Suppressor macrophage treated with lipopolysaccharide for 1 hour (primary cell): ENCODE results near the gene CYP4F2.
A peak's percentile ranks its signal among the peaks of the same experiment; 100 is the strongest.
"Not testable (repeated sequence)": the region's sequence is repeated elsewhere in the genome, so short reads cannot be mapped to it uniquely, and the experiment has no call there.

Experiments used
- DNase-seq, 3 donors: peaks; one replicate each; pipeline ENCODE4 v3.0.0-alpha.2; 2020 to 2022

Gene CYP4F2

DNA sequence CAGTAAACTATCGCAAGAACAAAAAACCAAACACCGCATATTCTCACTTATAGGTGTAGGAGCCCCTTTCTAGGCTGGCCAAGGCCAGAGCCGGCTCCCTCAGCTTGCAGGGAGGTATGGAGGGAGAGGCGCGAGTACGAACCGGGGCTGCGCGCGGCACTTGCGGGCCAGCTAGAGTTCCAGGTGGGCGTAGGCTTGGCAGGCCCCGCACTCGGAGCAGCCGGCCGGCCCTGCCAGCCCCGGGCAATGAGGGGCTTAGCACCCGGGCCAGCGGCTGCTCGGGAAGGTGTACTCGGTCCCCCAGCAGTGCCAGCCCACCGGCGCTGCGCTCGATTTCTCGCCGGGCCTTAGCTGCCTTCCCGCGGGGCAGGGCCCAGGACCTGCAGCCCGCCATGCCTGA lies 1.7 kb upstream of the CYP4F2 start:
- DNase-seq, result not testable (repeated sequence)

DNA sequence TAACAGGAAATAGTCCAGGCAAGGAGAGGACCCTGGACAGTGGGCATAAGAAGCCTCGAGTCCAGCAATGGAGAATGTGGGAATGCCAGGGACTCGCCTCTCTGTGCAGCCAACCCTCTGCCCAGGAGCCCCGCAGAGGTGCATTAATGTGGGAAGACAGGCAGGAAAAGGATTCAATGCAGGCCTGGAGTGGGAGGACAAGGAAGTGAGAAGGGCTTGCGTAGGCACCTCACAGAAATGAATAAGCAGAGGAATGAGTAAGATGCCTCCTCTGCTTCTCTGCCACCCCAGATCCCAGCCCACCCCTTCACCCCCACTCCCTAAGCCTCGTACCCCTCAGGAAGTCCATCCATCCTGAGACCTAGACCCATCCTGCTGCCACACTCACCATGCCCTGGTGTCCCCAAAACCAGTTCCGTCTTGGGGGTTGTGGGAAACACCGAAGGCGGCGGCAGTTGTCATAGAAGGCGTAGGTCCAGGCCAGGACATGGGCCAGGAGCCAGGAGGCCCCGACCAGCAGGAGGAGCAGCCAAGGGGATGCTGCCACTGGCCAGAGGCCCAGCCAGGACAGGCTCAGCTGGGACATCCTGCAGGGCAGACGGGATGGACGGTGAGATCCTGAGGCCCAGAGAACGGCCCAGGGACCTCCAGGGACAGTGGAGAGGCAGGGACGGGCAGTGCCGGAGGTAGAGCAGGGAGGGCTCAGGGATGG lies 692 bp downstream of the CYP4F2 start:
- DNase-seq, result peak in 2 of 3 donors; percentile 10

DNA sequence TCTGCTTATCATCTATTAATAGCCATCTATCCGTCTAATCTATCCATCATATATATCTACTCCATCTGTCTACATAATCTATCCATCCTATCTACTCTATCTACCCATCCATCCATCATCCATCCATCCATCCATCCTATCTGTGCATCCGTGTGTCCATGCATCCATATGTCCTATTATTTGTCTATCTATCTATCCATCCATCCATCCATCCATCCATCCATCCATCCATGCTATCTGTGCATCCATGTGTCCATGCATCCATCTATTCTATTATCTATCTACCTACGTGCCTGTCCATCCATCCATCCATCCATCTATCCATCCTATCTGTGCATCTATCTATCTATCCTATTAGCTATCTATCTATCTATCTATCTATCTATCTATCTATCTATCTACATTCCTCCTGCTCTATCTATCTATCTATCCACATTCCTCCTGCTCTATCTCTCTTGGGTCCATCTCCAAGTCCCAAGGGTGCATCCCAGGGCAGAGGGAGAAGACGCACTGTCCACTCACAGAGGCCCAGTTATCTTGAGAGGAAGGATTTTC lies 1.9 kb downstream of the CYP4F2 start:
- no peak for DNase-seq

DNA sequence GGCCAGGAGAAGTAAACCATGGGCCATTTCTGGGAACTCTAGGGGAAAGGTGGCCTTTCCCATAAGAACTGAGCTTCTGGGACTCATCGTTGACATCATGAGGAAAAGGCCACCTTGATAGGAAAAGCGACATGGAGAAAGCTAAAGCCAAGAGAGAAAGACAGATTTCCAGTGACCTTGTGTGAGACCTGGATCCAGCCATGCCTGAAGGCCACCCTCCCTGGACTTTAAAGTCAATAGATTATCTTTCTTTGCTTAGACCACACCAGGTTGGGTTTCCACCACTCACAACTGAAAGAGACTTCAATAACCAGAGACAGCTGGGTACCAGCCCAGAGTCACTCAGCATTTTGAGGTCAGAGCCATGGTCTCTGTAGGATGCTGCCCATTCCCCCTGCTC lies 3.5 kb downstream of the CYP4F2 start:
- no peak for DNase-seq

DNA sequence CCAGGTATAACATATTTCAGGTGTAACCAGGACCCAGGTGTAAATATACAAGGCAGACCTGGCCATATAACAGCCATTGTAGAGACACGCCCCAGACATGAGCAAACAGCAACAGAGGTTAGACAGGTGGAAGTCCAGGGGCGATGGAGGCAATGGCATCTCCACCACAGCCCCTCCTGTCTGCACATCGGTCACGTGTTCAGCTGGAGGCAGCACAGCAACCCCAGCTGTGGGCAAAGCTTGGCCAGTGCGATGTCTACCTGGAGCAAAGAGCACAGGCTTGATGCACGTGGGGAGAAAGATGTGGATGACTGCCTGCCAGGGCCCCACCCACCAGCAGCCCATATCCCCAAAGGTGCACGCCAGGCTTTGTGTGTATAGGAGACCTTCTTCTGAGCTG lies 4.4 kb downstream of the CYP4F2 start:
- no peak for DNase-seq

DNA sequence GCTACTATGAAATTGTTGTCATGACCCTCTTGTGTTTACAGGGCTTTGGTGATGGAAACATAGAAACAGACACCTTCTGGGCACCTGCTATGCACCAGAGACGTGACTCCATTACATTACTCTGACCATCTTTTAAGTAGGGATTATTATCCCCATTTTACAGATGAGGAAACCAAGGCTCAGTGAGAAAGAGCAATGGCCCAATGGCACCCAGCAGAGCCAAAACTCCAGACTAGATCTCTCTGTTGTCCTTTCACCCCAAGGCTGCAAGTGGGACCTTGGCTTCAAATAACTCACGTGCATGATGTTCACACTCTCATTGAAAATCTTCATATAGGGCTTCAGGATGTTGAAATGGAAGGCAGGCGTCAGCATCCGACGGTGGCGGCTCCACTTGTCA lies 5.9 kb downstream of the CYP4F2 start:
- DNase-seq, result no peak

DNA sequence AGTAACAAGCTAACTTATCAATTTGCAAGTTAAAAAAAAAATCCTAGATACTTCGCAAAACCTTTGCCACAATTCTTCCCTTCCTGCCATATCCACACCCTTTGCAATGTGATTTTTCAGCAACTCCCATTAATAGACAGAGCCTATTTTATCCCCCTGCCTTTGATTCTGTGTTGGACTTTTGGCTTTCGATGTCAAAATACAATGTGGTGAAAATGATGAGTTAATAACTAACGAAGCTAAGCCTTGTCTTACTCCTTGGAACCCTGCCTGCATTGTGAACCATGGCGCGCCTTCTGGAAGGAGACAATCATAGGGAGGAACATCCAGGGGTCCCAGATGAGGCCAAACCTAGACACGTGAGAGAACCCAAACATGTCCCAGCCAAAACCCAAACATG lies 6.4 kb downstream of the CYP4F2 start:
- DNase-seq, result no peak

DNA sequence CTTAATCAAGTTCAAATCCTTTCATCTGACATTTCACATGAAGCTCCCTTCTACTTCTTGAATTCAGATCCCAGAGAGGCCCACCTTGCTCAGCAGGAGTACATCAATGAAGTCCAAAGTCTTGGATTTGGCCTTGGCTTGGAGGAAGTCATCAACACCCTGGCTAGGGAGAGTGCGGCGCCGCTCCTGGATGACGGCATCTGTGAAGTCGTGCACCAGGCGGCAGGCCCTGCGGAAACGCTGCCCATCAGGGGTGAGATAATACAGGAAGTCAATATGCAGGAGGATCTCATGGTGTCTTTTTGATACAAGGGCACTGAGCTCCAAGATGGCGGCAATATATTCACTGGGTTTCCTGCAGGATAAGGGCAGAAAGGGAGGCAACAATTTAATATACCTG lies 8.5 kb downstream of the CYP4F2 start:
- not testable (repeated sequence) for DNase-seq

DNA sequence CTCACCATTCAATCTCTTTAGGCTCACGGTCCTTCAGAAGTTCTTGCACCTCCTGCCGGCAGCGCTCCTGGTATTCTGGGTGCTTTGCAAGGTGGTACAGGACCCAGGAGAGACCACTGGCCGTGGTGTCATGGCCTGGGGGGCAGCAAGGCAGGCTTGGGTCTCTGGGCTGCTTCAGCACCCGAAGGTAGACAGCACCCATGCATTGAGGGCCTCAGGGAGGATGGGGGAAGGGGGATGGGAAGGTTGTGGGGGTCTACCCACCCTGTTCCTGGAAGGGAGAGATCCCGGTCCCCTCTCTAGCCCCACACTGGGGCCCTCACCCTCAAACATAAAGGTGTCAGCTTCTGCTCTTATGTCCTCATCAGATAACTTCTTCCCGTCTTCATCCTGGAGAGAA lies 12.0 kb downstream of the CYP4F2 start:
- no peak for DNase-seq

DNA sequence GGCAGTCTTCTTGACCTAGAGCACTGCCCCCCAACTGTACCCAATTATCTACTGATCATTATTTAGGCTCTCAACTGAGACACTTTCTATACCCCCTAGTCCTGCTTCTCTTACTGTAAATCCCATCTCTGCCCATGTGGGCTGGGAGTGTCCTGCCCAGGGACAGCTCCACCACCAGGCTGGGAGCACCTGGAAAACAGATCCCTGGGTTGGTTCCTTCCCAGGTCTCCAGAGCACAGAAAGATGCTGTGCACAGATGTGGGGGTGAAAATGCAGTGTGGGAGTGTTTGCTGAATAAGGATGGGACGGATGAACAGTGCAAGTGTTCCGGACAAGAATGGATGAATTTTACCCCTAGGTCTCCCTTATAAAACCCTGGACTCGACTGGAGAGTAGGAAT lies 12.7 kb downstream of the CYP4F2 start:
- DNase-seq, result no peak

DNA sequence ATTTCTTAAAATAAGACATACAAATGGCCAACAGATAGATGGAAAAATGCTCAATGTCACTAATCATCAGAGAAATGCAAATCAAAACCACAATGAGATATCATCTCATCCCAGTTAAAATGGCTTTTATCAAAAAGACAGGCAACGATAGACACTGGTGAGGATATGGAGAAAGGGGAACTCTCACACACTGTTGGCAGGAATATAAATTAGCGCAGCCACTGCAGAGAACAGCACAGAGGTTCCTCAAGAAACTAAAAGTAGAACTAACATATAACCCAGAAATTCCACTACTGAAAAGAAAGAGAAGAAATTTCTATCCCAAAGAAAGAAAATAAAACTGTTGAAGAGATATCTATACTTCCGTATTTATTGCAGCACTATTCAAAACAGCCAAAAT lies 14.5 kb downstream of the CYP4F2 start:
- peak; percentile 30 to 42 (median 40) for DNase-seq

DNA sequence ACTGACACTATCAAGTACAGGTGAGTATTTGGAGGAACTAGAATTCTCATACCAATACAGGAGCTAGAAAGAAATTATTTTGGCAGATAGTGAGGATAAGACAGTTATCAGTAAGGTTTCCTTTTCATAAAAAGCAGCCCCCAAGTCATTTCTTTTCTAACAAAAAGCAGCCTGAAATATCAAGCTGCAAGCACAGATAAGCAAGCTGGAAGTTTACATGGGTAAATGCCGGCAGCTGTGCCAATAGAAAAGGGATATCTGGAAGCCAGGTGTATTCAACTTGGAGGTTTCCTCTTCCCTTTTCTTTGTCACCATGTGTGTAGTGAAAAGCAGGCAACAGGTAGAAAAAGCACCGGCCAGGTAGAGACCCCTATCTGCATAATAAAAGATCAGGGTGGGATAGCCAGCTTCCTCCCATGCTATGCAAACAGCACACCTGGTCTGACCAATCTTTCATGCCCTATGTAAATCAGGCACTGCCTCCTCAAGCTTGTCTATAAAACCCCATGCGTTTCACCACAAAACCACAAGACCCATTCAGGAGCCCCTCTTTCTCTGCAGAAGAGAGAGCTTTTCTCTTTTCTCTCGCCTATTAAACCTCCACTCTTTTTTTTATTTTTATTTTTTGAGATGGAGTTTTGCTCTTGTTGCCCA lies 22.9 kb downstream of the CYP4F2 start:
- DNase-seq, result no peak

DNA sequence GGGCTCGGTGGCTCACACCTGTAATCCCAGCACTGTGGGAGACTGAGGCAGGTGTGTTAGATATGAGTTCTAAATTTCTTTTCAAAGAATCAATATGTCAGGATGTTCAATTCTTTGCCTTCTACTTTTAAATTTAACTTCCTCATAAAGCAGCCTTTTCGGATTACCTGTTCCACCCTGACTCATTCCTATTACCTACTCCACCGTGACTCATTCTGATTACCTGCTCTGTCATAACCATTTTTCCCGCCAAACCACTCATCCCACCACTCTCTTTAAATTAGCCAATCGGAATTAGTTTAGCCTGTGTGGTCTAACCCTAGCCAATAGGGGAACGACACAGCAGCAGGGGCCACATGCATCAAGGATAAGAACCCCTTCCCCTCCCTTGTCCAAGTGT lies 24.1 kb downstream of the CYP4F2 start:
- DNase-seq, result not testable (repeated sequence)

DNA sequence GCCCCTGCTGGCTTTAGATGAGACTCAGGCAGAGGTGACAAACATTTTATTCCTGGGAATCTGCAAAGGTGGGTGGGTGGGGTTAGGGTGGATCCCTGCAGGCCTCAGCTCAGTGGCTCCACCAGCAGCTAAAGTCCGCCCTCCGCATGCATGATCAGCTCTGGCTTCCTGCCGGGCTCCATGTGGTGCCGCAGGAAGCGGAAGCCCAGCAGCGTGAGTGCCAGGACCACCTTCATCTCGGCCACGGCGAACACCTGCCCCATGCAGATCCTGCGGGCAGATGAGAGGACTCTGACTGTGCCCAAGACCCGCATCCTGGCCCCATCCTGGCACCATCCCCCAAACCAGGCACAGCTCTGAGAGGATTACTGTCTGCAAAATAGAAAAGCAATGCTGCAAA lies 26.3 kb downstream of the CYP4F2 start:
- DNase-seq, result peak in 1 of 3 donors; percentile 14

DNA sequence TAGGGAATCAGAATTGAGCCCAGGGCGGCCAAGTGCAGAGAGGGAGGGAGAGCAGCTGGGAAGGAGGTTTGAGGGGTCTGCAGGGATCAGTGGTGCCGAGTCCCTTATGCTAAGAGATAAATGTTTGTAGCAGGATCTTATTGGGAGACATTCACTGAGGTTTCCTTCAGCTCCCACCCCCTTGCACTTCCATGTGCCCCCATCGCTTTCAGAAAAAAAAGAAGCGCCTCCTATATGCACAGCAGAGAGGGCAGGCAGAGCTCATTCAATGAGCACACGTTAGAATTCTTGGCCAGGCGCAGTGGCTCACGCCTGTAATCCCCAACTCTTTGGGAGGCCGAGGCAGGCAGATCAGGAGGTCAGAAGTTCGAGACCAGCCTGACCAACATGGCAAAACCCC lies 28.0 kb downstream of the CYP4F2 start:
- no peak for DNase-seq

DNA sequence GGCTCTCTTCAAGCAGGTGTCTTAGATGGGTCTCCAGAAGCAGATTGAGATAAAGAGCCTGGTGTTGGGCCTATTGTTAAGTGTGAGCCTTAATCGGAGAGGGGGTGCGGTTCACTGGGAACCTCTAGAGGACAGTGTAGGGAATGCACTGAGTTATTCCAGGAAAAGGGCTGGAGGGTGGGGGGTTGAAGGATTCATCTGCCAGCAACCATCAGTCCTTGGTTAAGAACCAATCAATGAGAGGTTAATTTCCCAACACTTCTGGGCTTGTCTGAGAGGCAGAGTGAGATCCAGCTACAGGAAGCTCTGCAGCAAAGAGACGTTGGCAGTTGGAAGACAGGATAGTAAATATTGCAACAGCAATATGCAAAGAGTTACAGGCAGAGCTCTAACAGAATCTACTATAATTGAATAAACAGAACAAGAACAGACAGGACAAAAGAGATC lies 28.7 kb downstream of the CYP4F2 start:
- peak; percentile 42 to 64 (median 58) for DNase-seq

DNA sequence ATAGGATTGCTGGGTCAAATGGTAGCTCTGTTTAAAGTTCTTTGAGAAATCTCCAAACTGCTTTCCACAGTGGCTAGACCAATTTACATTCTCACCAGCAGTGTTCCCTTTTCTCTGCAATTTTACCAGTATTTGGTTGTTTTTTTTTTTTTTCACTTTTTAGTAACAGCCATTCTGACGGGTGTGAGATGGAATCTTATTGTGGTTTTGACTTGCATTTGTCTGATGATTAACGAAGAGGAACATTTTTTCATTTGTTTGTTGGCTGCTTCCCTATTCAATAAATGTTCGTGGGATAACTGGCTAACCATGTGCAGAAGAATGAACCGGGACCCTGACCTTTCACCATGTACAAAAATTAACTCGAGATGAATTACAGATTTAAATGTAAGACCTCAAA lies 31.2 kb downstream of the CYP4F2 start:
- DNase-seq, result no peak

DNA sequence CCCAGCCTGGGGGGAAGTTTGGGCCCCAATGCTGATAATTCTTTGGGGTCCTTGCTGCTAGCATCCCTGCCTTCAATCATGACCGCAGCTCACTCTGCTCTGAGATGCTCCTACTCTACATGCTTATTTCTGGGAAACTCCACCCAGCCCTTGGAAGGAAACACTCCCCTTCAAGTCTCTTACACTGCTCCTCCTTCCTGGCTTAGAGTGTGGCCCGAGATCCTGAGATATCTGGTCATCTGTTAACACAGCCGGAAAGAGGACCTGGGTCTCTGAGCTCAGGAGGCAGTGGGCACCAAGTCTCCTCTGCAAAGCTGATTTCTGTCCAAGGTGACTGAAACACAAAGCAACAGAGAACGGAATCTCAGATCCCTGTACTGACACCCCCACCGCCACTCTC lies 33.0 kb downstream of the CYP4F2 start:
- no peak for DNase-seq

DNA sequence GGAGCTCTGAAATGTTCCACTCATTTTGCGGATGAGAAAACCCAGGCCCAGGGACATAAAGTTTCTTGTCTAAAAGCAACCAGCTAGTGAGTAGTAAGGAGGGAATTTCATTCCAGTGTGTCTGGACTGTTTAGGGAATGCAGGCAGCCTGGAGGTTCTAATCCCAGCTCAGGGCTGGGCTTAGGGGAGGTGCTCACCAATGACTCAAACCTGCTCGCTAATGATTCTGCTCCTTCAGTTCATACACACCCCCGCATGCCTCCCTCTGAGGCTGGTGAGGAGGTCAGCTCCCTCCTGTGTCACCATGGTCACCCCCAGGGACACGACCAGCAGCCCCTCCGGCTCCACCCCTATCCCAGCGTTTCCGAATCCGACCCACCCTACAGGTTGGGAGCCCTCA lies 34.6 kb downstream of the CYP4F2 start:
- DNase-seq, result no peak

DNA sequence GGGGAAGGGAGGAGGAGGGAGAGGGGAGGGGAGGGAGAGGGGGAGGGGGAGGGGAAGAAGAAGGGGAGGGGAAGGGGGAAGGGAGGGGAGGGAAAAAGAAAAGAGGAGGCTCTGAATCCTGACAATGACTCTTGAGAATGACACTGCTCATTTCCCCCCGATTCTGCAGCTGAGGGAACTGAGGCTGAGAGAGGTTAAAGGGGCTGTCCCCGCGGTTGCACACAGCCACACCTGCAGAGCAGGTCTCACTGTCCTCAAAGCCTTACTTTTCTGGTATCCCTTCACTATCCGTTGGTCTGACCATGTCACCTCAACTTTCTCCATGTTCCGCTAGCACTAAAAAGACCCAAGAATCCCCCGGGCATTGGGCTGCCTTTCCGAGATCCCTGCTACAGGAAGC lies 35.4 kb downstream of the CYP4F2 start:
- DNase-seq, result no peak

DNA sequence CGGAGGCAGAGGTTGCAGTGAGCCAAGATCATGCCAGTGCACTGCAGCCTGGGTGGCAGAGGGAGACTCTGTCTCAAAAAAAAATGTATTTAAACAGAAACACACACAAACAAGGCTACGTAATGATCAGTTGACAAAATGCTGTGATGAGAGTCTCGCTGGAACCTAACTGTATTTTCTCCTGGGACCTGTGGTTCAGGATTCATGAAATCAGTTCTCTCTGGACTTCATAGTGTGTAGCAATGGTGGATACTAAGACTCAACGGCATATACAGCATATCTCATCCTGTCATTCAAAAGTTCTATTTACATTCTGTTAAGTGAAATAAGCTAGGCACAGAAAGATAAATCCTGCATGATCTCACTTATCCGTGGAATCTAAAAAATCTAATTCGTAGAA lies 37.4 kb downstream of the CYP4F2 start:
- no peak for DNase-seq

DNA sequence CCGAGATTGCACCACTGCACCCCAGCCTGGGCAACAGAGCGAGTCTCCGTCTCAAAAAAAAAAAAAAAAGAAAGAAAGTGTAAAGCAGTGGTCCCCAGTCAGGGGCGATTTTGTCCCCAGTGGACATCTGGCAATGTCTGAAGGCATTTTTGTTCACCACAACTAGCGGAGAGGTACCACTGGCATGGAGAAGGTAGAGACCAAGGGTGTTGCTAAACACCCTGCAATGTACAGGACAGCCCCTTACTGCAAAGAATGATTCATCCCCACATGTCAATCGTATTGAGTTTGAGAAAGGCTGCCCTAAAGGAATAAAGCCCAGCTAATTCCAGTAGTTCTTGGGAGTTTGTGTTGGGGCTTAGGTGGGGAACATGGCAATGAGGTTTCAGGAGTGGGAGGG lies 38.7 kb downstream of the CYP4F2 start:
- DNase-seq, result peak in 1 of 3 donors; percentile 4

DNA sequence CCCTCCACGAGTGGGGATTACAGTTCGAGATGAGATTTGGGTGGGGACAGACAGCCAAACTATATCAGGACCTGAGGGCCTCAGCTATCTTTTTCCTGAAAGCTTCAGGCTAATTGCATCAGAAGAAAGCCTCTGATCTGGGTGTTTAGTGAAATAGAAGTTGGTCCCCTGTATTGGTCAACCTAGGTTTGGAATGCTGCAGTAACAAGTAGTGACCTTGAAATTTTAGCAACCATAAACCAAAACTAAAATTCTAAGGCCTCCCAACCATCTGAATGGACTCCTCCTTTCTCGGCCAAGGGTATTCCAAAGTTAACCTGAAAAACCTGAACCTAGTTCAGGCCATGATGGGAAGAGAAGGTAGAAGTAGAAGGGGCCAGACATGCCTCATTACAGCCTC lies 47.5 kb downstream of the CYP4F2 start:
- no peak for DNase-seq

DNA sequence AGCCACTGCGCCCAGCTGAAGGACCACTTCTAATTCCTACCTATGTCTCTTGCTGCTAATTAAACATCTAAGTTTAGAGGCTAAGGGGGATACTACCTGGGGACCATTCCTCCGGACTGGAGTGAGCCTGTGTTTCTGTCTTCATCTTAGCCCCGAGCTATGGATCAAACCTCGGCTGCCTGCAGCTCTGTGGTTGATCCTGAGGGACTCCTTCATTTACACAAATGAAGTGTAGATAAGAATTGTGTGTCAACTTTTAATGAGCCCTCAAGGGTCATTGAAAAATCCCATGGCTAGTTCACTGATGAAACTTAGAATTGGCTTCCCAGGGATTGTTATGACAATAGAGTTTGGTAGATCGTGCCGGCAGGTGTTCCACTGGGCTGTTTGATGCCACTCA lies 51.0 kb downstream of the CYP4F2 start:
- DNase-seq, result no peak

DNA sequence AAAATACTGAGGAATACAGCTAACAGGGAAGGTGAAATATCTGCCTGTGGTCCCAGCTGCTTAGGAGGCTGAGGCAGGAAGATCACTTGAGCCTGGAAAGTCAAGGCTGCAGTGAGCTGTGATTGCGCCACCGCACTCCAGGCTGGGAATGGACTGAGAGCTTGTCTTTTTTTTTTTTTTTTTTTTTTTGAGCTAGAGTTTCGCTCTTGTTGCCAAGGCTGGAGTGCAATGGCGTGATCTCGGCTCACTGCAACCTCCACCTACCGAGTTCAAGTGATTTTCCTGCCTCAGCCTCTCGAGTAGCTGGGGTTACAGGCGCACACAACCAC lies 54.0 kb downstream of the CYP4F2 start:
- DNase-seq, result peak in 1 of 3 donors; percentile 9
